Esophagus mucosa (tissue), 1 donor: ENCODE results near the gene CDH16. TPM values are rescaled to one million over a fixed set of nuclear protein-coding genes. Genes with fewer than 3 reads are reported as not detected.
"Not testable (repeated sequence)": the region's sequence is repeated elsewhere in the genome, so short reads cannot be mapped to it uniquely, and the experiment has no call there.

Experiments
- ATAC-seq: fragments of 200-7000 bp; cut with Tn5 transposase; one replicate; pipeline ENCODE4 v1.9.1; 2020
- total RNA-seq: library from RNA; stranded (reverse); gene quantifications from one replicate; pipeline ENCODE4 v1.2.4, GENCODE V29; 2023
- donor health status: DM: yes; HTN: yes; CAD: no.

CDH16 gene, protein sequence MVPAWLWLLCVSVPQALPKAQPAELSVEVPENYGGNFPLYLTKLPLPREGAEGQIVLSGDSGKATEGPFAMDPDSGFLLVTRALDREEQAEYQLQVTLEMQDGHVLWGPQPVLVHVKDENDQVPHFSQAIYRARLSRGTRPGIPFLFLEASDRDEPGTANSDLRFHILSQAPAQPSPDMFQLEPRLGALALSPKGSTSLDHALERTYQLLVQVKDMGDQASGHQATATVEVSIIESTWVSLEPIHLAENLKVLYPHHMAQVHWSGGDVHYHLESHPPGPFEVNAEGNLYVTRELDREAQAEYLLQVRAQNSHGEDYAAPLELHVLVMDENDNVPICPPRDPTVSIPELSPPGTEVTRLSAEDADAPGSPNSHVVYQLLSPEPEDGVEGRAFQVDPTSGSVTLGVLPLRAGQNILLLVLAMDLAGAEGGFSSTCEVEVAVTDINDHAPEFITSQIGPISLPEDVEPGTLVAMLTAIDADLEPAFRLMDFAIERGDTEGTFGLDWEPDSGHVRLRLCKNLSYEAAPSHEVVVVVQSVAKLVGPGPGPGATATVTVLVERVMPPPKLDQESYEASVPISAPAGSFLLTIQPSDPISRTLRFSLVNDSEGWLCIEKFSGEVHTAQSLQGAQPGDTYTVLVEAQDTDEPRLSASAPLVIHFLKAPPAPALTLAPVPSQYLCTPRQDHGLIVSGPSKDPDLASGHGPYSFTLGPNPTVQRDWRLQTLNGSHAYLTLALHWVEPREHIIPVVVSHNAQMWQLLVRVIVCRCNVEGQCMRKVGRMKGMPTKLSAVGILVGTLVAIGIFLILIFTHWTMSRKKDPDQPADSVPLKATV
- total RNA-seq, result 5.0 TPM

DNA sequence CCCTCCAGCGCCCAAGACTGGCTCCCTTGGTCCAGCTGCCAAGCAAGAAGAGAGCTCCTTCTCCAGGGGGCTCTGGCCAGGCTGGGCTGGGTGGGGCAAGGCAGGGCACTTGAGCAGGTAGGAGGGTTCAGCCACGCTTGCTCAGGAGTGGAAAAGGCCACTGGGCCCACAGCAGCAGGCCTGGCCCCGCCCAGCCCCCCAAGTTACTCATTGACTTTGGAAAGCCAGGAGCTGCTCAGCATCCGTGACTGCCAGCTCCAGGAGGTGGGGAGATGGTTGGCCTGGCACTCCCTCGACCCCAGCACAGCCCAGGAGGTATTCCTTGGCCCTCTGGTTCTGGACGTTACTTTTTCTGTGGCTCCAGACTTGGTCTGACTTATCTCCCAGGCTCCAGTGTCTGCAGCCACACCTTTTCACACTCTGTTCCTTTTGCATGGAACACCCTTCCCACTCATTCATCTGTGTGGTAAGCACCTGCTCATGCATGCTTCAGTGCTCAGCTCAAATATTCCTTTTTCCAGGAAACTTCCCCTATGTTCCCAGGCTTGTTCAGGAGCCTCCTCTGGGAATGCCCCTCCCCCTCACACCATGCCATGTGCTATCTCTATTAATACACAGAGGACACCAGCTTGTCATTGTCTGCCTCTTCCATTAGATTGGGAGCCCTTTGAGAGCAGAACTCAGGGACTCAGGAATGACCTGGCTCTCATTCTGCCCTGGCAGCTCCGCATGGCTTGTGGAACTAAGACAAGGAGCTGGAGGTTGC lies at the start of gene CDH16:
CDH16 (minus strand) TSS at position 83 of the 766 bp plus-strand sequence. CDS start 820 bp downstream, outside the sequence.
- peak; percentile 9 for ATAC-seq

GRCh38 chr16:66964049-66964448 lies 45.4 kb upstream of the CDH16 start:
- ATAC-seq, result no peak

DNA sequence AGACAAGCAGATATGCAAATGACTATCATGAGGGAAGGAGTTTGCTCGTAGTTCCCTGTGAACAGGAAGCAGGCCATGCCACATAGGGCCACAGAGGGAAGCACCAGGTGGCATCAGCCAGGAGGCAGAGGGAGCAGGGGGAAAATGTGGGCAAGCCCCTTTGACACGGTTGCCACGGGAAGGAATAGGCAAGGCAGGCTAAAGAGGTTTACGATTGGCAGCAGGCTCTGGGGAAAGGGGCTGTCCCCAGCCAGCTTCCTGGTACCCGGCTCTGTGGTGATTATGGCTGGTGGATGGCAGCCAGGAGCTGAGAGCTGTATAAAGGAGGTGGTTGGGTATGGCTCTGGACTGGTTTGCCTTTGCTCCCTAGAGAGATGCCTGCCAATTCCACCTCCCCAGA lies 43.2 kb upstream of the CDH16 start:
- peak; percentile 85 for ATAC-seq

DNA sequence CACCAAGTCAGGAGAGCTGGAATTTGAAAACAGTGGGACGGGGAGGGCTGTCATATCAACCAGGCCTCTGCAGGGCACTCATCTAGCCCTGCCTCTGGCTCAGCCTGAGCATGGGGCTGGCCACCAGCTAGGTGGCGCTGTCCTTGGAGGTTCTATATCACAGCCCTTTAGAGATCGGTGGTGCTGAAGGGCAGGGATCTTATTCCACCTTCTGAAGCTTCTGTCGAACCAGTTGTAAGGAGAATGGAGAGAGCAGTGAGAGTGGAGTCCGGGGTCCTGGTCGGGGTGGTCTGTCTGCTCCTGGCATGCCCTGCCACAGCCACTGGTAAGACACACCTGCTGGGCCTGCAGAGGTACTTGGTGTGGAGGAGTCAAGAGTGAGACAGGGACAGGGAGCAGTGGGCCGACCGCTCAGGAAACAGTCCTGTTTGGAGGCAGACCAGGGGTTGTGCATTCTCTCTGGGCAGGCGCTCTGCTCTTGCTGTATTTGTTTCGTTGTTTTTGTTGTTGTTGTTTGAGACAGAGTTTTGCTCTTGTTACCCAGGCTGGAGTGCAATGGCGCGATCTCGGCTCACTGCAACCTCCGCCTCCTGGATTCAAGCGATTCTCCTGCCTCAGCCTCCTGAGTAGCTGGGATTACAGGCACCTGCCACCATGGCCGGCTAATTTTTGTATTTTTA lies 42.5 kb upstream of the CDH16 start, which contains the start of gene CES3:
CES3 (plus strand) TSS at position 202 of the 680 bp plus-strand sequence; CDS start at position 244, 42 bp downstream.
- ATAC-seq, result peak; percentile 73

GRCh38 chr16:66960270-66960669 lies 41.6 kb upstream of the CDH16 start:
- no peak for ATAC-seq

DNA sequence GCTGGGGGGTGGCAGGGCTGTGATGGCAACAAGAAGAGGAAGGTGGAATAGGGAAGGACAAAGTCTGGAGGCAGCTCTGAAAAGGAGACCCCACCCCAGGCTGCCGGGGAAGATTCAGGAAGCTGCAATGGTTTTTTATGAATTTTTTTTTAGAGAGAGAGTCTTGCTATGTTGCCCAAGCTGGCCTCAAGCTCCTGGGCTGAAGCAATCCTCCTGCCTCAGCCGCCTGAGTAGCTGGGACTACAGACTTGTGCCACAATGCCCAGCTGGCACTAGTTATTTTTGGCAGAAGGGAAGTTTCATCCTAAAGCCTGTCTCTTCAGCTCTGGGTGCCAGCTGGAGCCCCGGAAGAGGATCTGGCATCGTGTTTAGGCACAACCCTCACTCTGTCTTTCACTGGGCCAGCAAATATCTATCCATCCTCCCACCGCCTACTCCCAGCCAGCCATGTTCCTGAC lies 41.0 kb upstream of the CDH16 start:
- no peak for ATAC-seq

- no peak for ATAC-seq
These were observed 40.4 kb upstream of the CDH16 start for GRCh38 chr16:66958857-66959703.

GRCh38 chr16:66956154-66956457 lies 37.4 kb upstream of the CDH16 start:
- not testable (repeated sequence) for ATAC-seq

DNA sequence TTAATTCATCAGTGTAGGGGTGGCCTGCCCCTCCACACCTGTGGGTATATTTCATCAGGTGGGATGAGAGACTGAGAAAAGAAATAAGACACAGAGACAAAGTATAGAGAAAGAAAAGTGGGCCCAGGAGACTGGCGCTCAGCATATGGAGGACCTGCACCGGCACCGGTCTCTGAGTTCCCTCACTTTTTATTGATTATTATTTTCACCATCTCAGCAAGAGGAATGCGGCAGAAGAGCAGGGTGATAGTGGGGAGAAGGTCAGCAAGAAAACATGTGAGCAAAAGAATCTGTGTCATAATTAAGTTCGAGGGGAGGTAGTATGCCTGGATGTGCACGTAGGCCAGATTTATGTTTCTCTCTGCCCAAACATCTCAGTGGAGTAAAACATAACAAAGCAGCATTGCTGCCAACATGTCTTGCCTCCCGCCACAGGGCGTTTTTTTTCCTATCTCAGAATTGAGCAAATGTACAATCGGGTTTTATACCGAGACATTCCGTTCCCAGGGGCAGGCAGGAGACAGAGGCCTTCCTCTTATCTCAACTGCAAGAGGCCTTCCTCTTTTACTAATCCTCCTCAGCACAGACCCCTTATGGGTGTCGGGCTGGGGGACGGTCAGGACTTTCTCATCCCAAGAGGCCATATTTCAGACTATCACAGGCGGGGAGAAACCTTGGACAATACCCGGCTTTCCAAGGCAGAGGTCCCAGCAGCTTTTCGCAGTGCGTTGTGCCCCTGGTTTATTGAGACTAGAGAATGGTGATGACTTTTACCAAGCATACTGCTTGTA lies 36.9 kb upstream of the CDH16 start:
- ATAC-seq, result not testable (repeated sequence)

DNA sequence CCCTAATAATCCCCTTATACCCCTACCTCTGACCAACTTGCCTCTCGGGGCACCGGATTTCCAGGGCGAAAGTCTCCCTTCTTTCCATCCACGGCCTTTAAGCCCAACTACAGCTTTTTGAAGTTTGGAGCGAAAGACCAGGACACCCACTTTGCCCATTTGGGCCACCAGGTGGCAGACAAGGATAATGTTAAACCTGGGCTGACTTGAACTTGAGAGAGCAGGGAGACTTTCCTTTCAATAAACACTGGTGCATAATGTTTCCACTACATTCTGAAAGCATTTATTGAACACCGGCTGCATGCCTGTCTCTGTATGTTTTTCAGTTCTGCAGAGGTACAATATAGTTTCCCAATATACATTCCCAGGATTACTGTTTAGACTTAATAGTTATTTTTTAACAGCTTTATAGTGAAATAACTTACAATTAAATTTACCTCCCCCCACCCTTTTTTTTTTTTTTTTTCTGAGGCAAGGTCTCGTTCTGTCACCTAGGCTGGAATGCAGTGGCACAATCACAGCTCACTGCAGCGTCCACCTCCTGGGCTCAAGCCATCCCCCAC lies 35.5 kb upstream of the CDH16 start:
- peak; percentile 70 for ATAC-seq

GRCh38 chr16:66953462-66954096 lies 34.9 kb upstream of the CDH16 start:
- ATAC-seq, result peak; percentile 51

DNA sequence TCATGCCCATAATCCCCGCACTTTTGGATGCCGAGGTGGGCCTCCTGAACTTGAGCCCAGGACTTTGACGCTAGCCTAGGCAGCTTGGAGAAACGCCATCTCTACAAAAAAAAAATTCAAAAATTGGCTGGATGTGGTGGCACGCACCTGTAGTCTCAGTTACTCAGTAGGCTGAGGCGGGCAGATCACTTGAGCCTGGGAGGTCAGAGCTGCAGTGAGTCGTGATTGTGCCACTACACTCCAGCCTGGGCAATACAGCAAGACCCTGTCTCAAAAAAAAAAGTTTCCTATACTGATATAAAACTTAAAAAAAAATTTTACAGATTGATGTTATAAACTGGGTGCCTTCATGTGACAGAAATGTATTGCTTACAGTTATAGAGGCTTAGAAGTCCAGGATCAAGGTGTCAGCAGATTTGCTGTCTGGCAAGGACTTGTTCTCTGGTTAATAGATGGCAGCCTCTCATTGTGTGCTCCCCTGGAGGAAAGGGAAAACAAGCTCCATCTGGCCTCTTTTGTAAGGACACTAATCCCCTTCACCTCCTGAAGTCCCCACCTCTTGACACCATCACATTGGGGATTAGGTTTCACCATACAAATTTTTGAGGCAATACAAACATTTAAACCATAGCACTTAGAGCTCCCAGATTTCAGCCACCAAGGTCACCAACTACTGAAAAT lies 33.9 kb upstream of the CDH16 start:
- ATAC-seq, result no peak

- no peak for ATAC-seq
These were observed 32.5 kb upstream of the CDH16 start for GRCh38 chr16:66950971-66951790.

DNA sequence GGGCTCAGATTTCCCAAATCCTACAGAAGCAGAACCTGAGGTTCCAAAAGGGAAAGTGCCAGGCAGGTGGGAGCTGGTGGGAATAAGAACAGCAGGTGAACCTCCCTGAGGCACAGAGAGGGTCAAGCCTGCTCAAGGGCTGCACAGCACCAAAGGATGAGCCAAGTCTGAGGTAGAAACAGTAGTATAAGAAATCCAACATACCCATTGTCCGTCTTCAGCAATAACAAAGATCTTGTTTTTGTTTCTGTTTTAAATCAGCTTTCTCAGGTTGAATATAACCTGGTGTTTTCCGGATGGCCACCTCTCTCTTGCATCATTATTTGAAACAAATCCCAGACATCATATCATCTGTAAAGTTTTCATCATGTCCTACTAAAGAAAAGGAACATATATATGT lies 31.8 kb upstream of the CDH16 start:
- ATAC-seq, result no peak

- no peak for ATAC-seq
These were observed 30.8 kb upstream of the CDH16 start for GRCh38 chr16:66949472-66949871.

- ATAC-seq, result peak; percentile 5
These were observed 30.1 kb upstream of the CDH16 start for GRCh38 chr16:66948837-66949225.

DNA sequence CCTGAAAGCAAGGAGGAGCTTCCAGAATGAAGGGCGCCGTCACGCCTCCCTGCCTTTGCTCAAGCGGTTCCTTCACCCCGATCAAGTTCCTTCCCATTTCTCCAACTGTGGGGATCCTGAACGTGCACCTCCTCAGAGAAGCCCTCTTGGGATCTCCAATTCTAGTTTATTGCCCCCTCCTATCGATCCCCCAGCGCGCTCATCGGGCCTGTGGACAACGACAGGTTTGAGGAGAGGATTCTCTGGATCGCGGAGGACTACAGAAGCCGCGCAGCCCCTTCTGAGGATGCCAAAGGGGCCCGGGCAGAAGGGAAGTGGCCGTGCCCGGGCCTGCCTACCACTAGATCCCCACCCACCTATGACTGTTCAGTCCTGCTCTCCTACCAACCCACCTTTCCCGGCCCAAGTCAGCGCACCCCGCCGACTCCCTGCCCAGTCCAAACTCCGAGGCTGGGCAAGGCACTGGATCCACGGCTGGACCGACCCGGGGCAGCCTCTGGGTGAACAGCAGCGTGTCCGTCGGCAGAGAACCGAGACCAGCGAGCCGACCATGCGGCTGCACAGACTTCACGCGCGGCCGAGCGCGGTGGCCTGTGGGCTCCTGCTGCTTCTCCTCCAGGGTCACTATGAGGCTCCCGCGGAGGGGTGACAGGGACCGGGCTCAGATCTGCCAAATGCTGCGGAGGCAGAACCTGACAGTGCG lies 29.6 kb upstream of the CDH16 start:
- ATAC-seq, result peak; percentile 55
